HPDE6-E6E7 (cell line): ENCODE data around the gene MTHFD1L.
"Not testable (repeated sequence)": the region's sequence is repeated elsewhere in the genome, so short reads cannot be mapped to it uniquely, and the experiment has no call there.

ENCODE experiments used
- DNase-seq: peaks from one replicate; pipeline ENCODE4 v3.0.0; 2011; ENCODE audit warnings: missing footprints; ENCODE audit errors: extremely low spot score

The MTHFD1L gene

GRCh38 chr6:151123641-151124040, 258.1 kb downstream of the MTHFD1L start:
- not testable (repeated sequence) for DNase-seq

GRCh38 chr6:151125242-151125641, 259.7 kb downstream of the MTHFD1L start:
- DNase-seq = not testable (repeated sequence)

- not testable (repeated sequence) for DNase-seq
Measured at GRCh38 chr6:151125651-151126416, 260.3 kb downstream of the MTHFD1L start.

GRCh38 chr6:151126417-151126724, 260.9 kb downstream of the MTHFD1L start:
- not testable (repeated sequence) for DNase-seq

- DNase-seq = not testable (repeated sequence)
Measured at GRCh38 chr6:151127133-151127798, 261.8 kb downstream of the MTHFD1L start.

- DNase-seq = no peak
Measured at GRCh38 chr6:151128763-151129370, 263.4 kb downstream of the MTHFD1L start.

- DNase-seq = no peak
Measured at GRCh38 chr6:151130329-151130728, 264.8 kb downstream of the MTHFD1L start.

- no peak for DNase-seq
Measured at GRCh38 chr6:151131324-151132007, 266.0 kb downstream of the MTHFD1L start.

- DNase-seq = no peak
Measured at GRCh38 chr6:151136141-151136755, 270.7 kb downstream of the MTHFD1L start.

GRCh38 chr6:151137542-151137941, 272.0 kb downstream of the MTHFD1L start:
- DNase-seq = no peak

- no peak for DNase-seq
Measured at GRCh38 chr6:151139524-151139923, 274.0 kb downstream of the MTHFD1L start.

- no peak for DNase-seq
Measured at GRCh38 chr6:151140767-151141166, 275.3 kb downstream of the MTHFD1L start.

GRCh38 chr6:151141685-151142084, 276.2 kb downstream of the MTHFD1L start:
- DNase-seq = no peak

GRCh38 chr6:151142676-151143075, 277.2 kb downstream of the MTHFD1L start:
- DNase-seq = no peak

GRCh38 chr6:151143337-151143736, 277.8 kb downstream of the MTHFD1L start:
- DNase-seq = no peak

GRCh38 chr6:151143806-151144205, 278.3 kb downstream of the MTHFD1L start:
- DNase-seq = no peak

GRCh38 chr6:151147118-151147832, 281.8 kb downstream of the MTHFD1L start:
- no peak for DNase-seq

GRCh38 chr6:151148111-151148510, 282.6 kb downstream of the MTHFD1L start:
- DNase-seq = no peak

- no peak for DNase-seq
Measured at GRCh38 chr6:151149793-151150192, 284.3 kb downstream of the MTHFD1L start.
